Measurements from ENCODE around the gene LRGUK. TPM values are rescaled to one million over a fixed set of nuclear protein-coding genes. Genes with fewer than 3 reads are reported as not detected.

The LRGUK gene
- total RNA-seq, 1 donor from 2014 or later, result 0.20 TPM

DNA sequence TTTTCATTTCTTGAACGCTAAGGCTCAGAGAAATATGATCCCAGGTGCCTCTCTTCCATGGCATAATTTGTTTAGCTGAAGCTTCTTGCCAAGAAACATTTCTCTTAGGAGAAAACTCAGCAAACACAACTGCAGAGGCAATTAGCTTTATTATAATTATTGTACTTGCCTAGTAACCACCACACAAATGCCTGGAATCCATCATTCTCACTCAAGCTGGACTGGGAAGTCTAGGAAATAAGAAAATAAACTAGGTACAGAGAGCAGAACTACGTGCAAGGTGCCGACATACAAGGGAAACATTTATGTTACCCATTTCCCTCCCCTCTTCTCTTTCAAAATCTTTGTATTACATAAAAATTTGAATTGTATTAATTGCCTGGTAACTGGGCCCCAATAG is 174.5 kb downstream of the LRGUK start:
- TF ChIP-seq, protein P1, sequence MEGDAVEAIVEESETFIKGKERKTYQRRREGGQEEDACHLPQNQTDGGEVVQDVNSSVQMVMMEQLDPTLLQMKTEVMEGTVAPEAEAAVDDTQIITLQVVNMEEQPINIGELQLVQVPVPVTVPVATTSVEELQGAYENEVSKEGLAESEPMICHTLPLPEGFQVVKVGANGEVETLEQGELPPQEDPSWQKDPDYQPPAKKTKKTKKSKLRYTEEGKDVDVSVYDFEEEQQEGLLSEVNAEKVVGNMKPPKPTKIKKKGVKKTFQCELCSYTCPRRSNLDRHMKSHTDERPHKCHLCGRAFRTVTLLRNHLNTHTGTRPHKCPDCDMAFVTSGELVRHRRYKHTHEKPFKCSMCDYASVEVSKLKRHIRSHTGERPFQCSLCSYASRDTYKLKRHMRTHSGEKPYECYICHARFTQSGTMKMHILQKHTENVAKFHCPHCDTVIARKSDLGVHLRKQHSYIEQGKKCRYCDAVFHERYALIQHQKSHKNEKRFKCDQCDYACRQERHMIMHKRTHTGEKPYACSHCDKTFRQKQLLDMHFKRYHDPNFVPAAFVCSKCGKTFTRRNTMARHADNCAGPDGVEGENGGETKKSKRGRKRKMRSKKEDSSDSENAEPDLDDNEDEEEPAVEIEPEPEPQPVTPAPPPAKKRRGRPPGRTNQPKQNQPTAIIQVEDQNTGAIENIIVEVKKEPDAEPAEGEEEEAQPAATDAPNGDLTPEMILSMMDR (IDR thresholded peaks at IDR 0.05), result no peak
- H3K4me3 Mint-ChIP-seq (ENCODE audit: unreplicated experiment), result no peak overlapping the region
- peaks cover 6% of the 10 kb centered on the region for H3K4me1 Mint-ChIP-seq (ENCODE audit: low read depth)
- peaks cover 27% of the 10 kb centered on the region for H3K36me3 Mint-ChIP-seq (ENCODE audit: low read depth)
- H3K27ac Mint-ChIP-seq (ENCODE audit: unreplicated experiment), result no peak overlapping the region
- no peaks in the 10 kb centered on the region for H3K27me3 Mint-ChIP-seq (ENCODE audit: low read depth)
- no peaks in the 10 kb centered on the region for H3K9me3 Mint-ChIP-seq (ENCODE audit: low read depth)
- no peak for DNase-seq (ENCODE audit: low spot score)

DNA sequence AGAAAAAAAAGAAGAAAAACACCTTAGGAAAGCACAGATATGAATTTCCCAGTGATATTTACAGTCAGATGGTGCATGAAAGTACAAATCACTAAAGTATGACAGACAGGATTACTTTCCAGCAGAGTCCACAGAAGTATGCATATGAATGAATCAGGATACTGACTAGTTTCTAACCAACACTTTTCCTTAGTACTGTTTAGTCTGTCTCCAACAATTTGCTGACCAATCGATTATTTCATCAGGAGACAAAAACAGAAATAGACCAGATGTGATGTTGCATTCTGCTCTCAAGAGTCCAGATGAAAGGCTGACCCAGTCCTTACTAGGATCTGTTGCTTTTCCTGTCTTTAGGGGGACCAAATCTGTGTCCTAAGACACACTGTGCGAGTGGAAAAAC is 175.0 kb downstream of the LRGUK start:
- Mint-ChIP-seq H3K27me3 (ENCODE audit: low read depth) (no peaks in the 10 kb centered on the region), H3K27ac (ENCODE audit: unreplicated experiment) (no peak overlapping the region), H3K4me3 (ENCODE audit: unreplicated experiment) (no peak overlapping the region), H3K4me1 (ENCODE audit: low read depth) (peaks cover 6% of the 10 kb centered on the region), H3K36me3 (ENCODE audit: low read depth) (peaks cover 27% of the 10 kb centered on the region), H3K9me3 (ENCODE audit: low read depth) (no peaks in the 10 kb centered on the region)
- TF ChIP-seq, protein P1 (IDR thresholded peaks at IDR 0.05), result no peak
- no peak for DNase-seq (ENCODE audit: low spot score)

DNA sequence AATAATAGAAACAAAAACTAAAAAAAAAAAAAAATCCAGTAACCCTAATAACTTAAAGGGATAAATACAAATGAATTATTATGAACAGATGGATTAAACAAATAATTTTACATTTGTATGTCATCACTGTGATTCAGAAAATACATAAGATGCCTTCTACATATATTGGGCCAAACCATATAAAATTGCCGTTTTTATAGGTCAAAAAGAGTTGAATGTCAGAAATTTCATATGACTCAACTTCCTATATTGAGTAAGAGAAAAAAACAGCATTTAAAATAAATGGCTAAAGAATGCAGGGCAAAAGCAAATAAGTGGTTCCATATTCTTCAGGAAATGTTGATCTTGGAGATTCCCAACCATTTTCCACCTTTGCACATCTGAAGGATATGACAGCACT is 180.2 kb downstream of the LRGUK start:
- Mint-ChIP-seq H3K27ac (ENCODE audit: unreplicated experiment) (no peak overlapping the region), H3K27me3 (ENCODE audit: low read depth) (no peaks in the 10 kb centered on the region), H3K36me3 (ENCODE audit: low read depth) (peaks cover 11% of the 10 kb centered on the region), H3K4me1 (ENCODE audit: low read depth) (peaks cover 1% of the 10 kb centered on the region), H3K9me3 (ENCODE audit: low read depth) (no peaks in the 10 kb centered on the region), H3K4me3 (ENCODE audit: unreplicated experiment) (no peak overlapping the region)
- TF ChIP-seq, protein P1 (IDR thresholded peaks at IDR 0.05), result no peak
- DNase-seq (ENCODE audit: low spot score), result no peak

DNA sequence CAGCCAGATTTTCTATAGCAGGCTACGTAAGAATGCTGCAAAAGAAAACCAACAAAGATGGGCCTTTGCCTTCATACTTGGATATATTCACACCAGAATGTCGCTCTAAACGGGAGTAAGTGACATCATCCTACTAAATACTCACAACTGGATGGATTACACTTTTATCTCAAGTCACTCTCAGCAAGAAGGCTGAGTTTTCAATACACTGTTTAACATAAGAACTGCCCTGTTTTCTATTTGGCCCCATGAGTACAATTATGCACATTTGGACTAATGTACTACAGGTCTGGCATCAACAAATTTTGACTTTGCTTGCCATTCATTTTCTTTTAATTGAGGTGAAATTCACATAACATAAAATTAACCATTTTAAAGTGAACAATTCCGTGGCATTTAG is 181.4 kb downstream of the LRGUK start:
- Mint-ChIP-seq H3K4me1 (ENCODE audit: low read depth) (no peaks in the 10 kb centered on the region), H3K27me3 (ENCODE audit: low read depth) (no peaks in the 10 kb centered on the region)

DNA sequence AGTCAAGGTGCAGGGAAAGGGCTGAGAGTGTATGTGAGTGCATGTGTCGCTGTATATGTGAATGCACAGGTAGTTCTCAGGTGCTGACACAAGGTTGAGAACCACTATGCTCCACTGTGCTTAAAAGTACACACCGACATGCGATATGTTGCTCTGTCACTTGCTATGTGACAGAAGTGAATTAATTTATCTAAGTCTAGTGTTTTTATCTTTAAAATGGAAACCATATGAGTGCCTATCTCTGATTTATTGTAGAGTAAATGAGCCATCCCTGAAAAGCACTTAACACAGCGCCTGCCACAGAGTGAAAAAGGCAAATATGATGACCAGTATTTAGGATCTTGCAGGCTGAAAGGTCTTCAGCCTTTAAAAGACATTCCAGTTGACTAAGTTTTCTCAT is 184.7 kb downstream of the LRGUK start:
- DNase-seq (ENCODE audit: low spot score), result no peak
- Mint-ChIP-seq H3K4me3 (ENCODE audit: unreplicated experiment) (no peak overlapping the region), H3K27me3 (ENCODE audit: low read depth) (no peaks in the 10 kb centered on the region), H3K9me3 (ENCODE audit: low read depth) (no peaks in the 10 kb centered on the region), H3K27ac (ENCODE audit: unreplicated experiment) (no peak overlapping the region), H3K36me3 (ENCODE audit: low read depth) (peaks cover 3% of the 10 kb centered on the region), H3K4me1 (ENCODE audit: low read depth) (peaks cover 9% of the 10 kb centered on the region)
- TF ChIP-seq, protein P1 (IDR thresholded peaks at IDR 0.05), result no peak

More for the DNA sequence above, 181.4 kb downstream of the LRGUK start:
- Mint-ChIP-seq H3K27ac (ENCODE audit: unreplicated experiment) (no peak overlapping the region), H3K4me3 (ENCODE audit: unreplicated experiment) (no peak overlapping the region), H3K36me3 (ENCODE audit: low read depth) (peaks cover 11% of the 10 kb centered on the region), H3K9me3 (ENCODE audit: low read depth) (no peaks in the 10 kb centered on the region)
- DNase-seq (ENCODE audit: low spot score), result no peak
- TF ChIP-seq, protein P1 (IDR thresholded peaks at IDR 0.05), result no peak

All from chondrocyte (in vitro differentiated cells).